HCT116 (cell line): ENCODE data around the gene HGFAC. TPM values are rescaled to one million over a fixed set of nuclear protein-coding genes. Genes with fewer than 3 reads are reported as not detected.
"Not testable (repeated sequence)": the region's sequence is repeated elsewhere in the genome, so short reads cannot be mapped to it uniquely, and the experiment has no call there.

Experiments
- ATAC-seq: fragments of 200-7000 bp; cut with Tn5 transposase; 2 replicates; pipeline ENCODE4 v1.9.1; 2020; ENCODE audit warnings: mild to moderate bottlenecking, moderate library complexity
- BruUV-seq: library from RNA; stranded (reverse); fragments of 400-500 nt; replicated peaks from 2 replicates; lab custom pipeline; 2021; lab: Mats Ljungman, UMichigan
- CTCF ChIA-PET: fragments of 300-600 bp; sonication (Branson Sonifier 250); formaldehyde crosslinking; loops from one replicate; lab custom pipeline; 2021; ENCODE audit warnings: antibody characterized with exemption; lab: Charles Lee
- POLR2A ChIA-PET: fragments of 300-600, 350-600 bp; sonication (Branson Sonifier 250); formaldehyde crosslinking; loops from one replicate; lab custom pipeline; 2021; ENCODE audit warnings: antibody characterized with exemption; lab: Charles Lee
- RAD21 ChIA-PET, 2 experiments: fragments of 300-600 bp; sonication (Branson Sonifier 250); formaldehyde crosslinking; loops; one replicate each; lab custom pipeline; 2023; ENCODE audit warnings: low total read pairs in 2 of 2; ENCODE audit not compliant: uncharacterized antibody in 2 of 2, unreplicated experiment in 2 of 2, low non-redundant PET in 1 of 2; lab: Charles Lee
- DNase-seq: peaks from one replicate; pipeline ENCODE4 v3.0.0-alpha.2; 2010; ENCODE audit warnings: low read depth, low spot score
- H2AFZ ChIP-seq: fragments of 200-600 bp; shearing (Covaris generic), sonication (generic); 2 replicates; pipeline ENCODE4 v1.6.1; 2017; ENCODE audit warnings: low read depth, mixed run types, mixed read lengths, antibody characterized with exemption, low read length; ENCODE audit not compliant: poor library complexity, severe bottlenecking
- H3K27ac ChIP-seq: 2 replicates; pipeline ENCODE4 v1.5.1; 2012; ENCODE audit warnings: low read depth, low read length
- H3K27me3 ChIP-seq: fragments of 200-600 bp; sonication (generic); 2 replicates; pipeline ENCODE4 v1.6.1; 2016; ENCODE audit warnings: mixed run types, low read length, mixed read lengths; ENCODE audit not compliant: insufficient read depth
- H3K36me3 ChIP-seq, 2 experiments: fragments of 200-500 bp in 1 of 2; fragments of 200-600 bp in 1 of 2; sonication (Bioruptor generic) in 1 of 2; sonication (generic) in 1 of 2; 2 replicates each; pipeline versions ENCODE4 v1.5.1 to v1.6.1; 2014 to 2016; ENCODE audit warnings: low read length in 2 of 2, inconsistent platforms in 1 of 2, mixed read lengths in 1 of 2, mixed run types in 1 of 2; ENCODE audit not compliant: insufficient read depth in 2 of 2, control insufficient read depth in 1 of 2
- H3K4me1 ChIP-seq, 2 experiments: fragments of 200-600 bp in 1 of 2; sonication (generic) in 1 of 2; 2 replicates each; pipeline versions ENCODE4 v1.5.1 to v1.6.1; 2012 to 2017; ENCODE audit warnings: low read length in 2 of 2, inconsistent platforms in 1 of 2, mild to moderate bottlenecking in 1 of 2, mixed read lengths in 1 of 2, mixed run types in 1 of 2, moderate library complexity in 1 of 2; ENCODE audit not compliant: insufficient read depth in 2 of 2, control insufficient read depth in 1 of 2
- H3K4me2 ChIP-seq: fragments of 200-600 bp; sonication (generic); 2 replicates; pipeline ENCODE4 v1.6.1; 2017; ENCODE audit warnings: mixed run types, low read length, mixed read lengths
- H3K4me3 ChIP-seq, 2 experiments: fragments of 200-600 bp in 1 of 2; sonication (generic) in 1 of 2; replicated peaks in 1 of 2; 2 replicates each; pipeline ENCODE4 v1.5.1; 2011 to 2016; ENCODE audit warnings: low read length in 2 of 2, control low read depth in 1 of 2, low read depth in 1 of 2, mild to moderate bottlenecking in 1 of 2, mixed read lengths in 1 of 2, mixed run types in 1 of 2
- H3K79me2 ChIP-seq: fragments of 200-600 bp; sonication (generic); 2 replicates; pipeline ENCODE4 v1.6.1; 2017; ENCODE audit warnings: mild to moderate bottlenecking, mixed run types, low read length, moderate library complexity, mixed read lengths; ENCODE audit not compliant: insufficient read depth
- H3K9ac ChIP-seq: fragments of 200-600 bp; sonication (generic); 2 replicates; pipeline ENCODE4 v1.6.1; 2016; ENCODE audit warnings: low read length, mixed read lengths
- H3K9me2 ChIP-seq: fragments of 200-600 bp; sonication (generic), shearing (Covaris generic); 2 replicates; pipeline ENCODE4 v1.6.1; 2017; ENCODE audit warnings: mixed run types, mild to moderate bottlenecking, moderate library complexity; ENCODE audit not compliant: insufficient read depth
- H3K9me3 ChIP-seq, 2 experiments: fragments of 200-500 bp in 1 of 2; fragments of 200-600 bp in 1 of 2; sonication (Bioruptor generic) in 1 of 2; sonication (generic) in 1 of 2; 2 replicates each; pipeline ENCODE4 v1.6.1; 2014 to 2017; ENCODE audit warnings: low read length in 2 of 2, mixed read lengths in 2 of 2, inconsistent platforms in 1 of 2, low read depth in 1 of 2, mild to moderate bottlenecking in 1 of 2, mixed run types in 1 of 2, moderate library complexity in 1 of 2; ENCODE audit not compliant: control insufficient read depth in 1 of 2, insufficient read depth in 1 of 2
- H4K20me1 ChIP-seq: fragments of 200-600 bp; sonication (generic), shearing (Covaris generic); 2 replicates; pipeline ENCODE4 v1.6.1; 2017; ENCODE audit warnings: mixed run types, mild to moderate bottlenecking, moderate library complexity; ENCODE audit not compliant: insufficient read depth
- EZH2phosphoT487 ChIP-seq: fragments of 200-600 bp; IDR thresholded peaks from 2 replicates; pipeline ENCODE4 v1.6.1; 2018; ENCODE audit warnings: antibody characterized with exemption, borderline replicate concordance
- intact Hi-C: fragments of 100-400 bp; cut with micrococcal nuclease; formaldehyde crosslinking; loops from 2 replicates; pipeline ENCODE4 v1.10.0; 2022
- total RNA-seq: library from RNA; stranded (reverse); gene quantifications from one replicate; pipeline ENCODE4 v1.2.1, GENCODE V29; 2021; ENCODE audit not compliant: unreplicated experiment

HGFAC gene
- total RNA-seq, 1 experiment from 2014 or later = 1.1 TPM

- H3K4me2 ChIP-seq, H3K9me2 ChIP-seq, intact Hi-C loops, H3K4me3 ChIP-seq, ATAC-seq, H3K4me1 ChIP-seq, BruUV-seq, RAD21 ChIA-PET, H4K20me1 ChIP-seq, H3K9me3 ChIP-seq, H3K36me3 ChIP-seq, CTCF ChIA-PET, H3K27me3 ChIP-seq, POLR2A ChIA-PET, H3K9ac ChIP-seq, H2AFZ ChIP-seq, H3K79me2 ChIP-seq, H3K27ac ChIP-seq, DNase-seq: not testable (repeated sequence)
Observed at GRCh38 chr4:3455596-3455995, 13.8 kb downstream of the HGFAC start.

GRCh38 chr4:3458371-3458770, 16.6 kb downstream of the HGFAC start:
- BruUV-seq = no TSS peak
- RAD21 ChIA-PET = no interaction called here

GRCh38 chr4:3459156-3459555, 17.4 kb downstream of the HGFAC start:
- H3K4me3 ChIP-seq, H3K27ac ChIP-seq, H3K9ac ChIP-seq, H3K79me2 ChIP-seq, RAD21 ChIA-PET, H3K9me3 ChIP-seq, H3K4me2 ChIP-seq, H4K20me1 ChIP-seq, ATAC-seq, BruUV-seq, H3K9me2 ChIP-seq, H3K36me3 ChIP-seq, POLR2A ChIA-PET, CTCF ChIA-PET, intact Hi-C loops, DNase-seq, H3K27me3 ChIP-seq, H2AFZ ChIP-seq: not testable (repeated sequence)
- peaks cover 4 to 10% of the 10 kb centered on the region in 2 experiments; a peak in 2 of 4 replicates for H3K4me1 ChIP-seq

More at GRCh38 chr4:3458371-3458770, 16.6 kb downstream of the HGFAC start:
- no peak for DNase-seq
- H4K20me1 ChIP-seq = no peaks in the 10 kb centered on the region
- H3K9me3 ChIP-seq = no peaks in the 10 kb centered on the region
- no peak overlapping the region for H3K4me2 ChIP-seq
- H3K9me2 ChIP-seq = no peaks in the 10 kb centered on the region
- TF ChIP-seq EZH2phosphoT487 = no peak
- H2AFZ ChIP-seq = no peak overlapping the region
- H3K4me1 ChIP-seq = peaks cover 4 to 7% of the 10 kb centered on the region in 2 experiments; a peak in 2 of 4 replicates
- no peaks in the 10 kb centered on the region for H3K36me3 ChIP-seq
- H3K79me2 ChIP-seq = no peaks in the 10 kb centered on the region
- ATAC-seq = no peak
- CTCF ChIA-PET = no interaction called here
- no peak overlapping the region for H3K9ac ChIP-seq
- H3K4me3 ChIP-seq = no peak overlapping the region
- H3K27me3 ChIP-seq = no peaks in the 10 kb centered on the region
- no peak overlapping the region for H3K27ac ChIP-seq
- intact Hi-C loops = no loop called here
- POLR2A ChIA-PET = no interaction called here
